NK-92 treated with Interleukin-12 subunit alpha and Interleukin-12 subunit beta, amount 100 ng/mL, for 24 hours (cell line): ENCODE measurements around the gene TTYH2.
A peak's percentile ranks its signal among the peaks of the same experiment; 100 is the strongest.
"Not testable (repeated sequence)": the region's sequence is repeated elsewhere in the genome, so short reads cannot be mapped to it uniquely, and the experiment has no call there.

Source experiments
- DNase-seq: peaks from one replicate; lab custom pipeline; 2025; lab: John Stamatoyannopoulos, UW

The TTYH2 gene

DNA sequence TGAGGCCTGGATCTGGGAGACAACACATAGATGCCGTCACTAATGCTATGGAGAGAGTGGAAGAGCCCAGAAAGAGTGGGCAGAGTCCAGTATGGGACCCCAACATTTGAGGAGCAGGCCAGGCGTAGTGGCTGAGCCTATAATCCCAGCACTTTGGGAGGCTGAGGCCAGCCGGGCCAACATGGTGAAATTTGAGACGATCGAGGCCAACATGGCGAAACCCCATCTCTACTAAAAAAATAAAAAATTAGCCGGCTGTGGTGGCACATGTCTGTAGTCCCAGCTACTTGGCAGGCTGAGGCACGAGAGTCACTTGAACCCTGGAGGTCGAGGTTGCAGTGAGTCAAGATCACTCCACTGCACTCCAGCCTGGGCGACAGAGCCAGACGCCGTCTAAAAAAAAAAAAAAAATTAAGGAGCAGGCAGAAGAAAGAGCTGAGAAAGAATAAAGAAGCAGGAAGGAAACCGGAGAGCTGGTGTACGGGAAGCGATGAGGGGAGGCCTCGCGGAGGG lies 54.7 kb downstream of the TTYH2 start:
- no peak for DNase-seq

DNA sequence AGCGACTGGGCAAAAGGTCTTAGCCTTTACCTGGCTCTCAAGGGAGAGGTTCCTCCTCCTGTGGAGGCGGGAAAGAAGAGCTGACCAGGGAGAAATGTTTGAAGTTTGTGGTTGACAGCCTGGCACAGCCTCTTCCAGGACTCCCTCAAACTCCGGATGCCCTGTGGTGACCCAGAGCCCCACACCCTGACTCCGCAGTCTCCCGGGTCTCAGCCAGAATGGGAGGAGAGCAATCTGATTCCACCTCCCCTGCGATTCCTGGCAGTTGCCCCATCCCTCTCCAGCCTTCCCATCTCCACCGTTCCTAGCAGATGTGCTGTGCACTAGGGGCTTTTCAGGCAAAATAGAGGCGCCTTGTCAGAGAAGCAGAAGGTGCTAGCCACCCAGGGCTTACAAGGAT lies 55.2 kb downstream of the TTYH2 start:
- DNase-seq = no peak

DNA sequence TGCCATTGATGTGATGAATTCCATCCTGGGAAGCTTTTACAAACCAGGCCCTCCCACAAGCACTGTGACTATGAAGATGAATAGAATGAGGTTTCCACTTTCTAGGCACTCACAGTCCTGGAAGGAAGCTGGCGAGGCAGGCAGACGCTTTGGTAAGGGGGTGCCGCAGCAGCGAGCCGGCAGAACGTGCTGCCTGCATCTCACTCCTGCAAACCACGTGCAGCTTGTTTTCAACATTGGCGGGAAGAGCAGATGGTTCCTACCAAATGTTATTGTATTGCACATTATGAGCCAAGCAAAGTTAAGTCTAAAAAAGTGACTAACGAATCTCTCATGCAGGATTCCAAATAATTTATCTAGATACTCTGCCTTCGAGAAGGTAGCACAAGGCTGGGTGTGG lies 57.0 kb downstream of the TTYH2 start:
- DNase-seq = no peak

DNA sequence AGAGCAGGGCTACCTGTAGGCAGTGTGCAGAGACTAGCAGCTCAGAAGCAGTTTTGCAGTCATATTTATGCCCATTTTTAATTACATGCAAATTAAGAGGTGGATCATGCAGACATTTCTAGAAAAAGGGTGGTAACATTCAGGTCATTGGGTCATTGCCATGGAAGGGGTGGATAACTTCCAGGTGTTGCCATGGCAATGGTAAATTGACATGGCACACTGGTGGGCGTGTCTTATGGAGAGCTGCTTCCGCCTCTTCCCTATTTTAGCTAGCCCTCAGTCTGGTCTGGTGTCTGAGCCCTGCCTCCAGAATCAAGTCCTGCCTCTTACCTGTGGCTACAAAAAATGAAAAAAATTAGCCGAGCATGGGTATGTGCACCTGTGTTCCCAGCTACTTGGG lies 57.9 kb downstream of the TTYH2 start:
- DNase-seq = no peak

DNA sequence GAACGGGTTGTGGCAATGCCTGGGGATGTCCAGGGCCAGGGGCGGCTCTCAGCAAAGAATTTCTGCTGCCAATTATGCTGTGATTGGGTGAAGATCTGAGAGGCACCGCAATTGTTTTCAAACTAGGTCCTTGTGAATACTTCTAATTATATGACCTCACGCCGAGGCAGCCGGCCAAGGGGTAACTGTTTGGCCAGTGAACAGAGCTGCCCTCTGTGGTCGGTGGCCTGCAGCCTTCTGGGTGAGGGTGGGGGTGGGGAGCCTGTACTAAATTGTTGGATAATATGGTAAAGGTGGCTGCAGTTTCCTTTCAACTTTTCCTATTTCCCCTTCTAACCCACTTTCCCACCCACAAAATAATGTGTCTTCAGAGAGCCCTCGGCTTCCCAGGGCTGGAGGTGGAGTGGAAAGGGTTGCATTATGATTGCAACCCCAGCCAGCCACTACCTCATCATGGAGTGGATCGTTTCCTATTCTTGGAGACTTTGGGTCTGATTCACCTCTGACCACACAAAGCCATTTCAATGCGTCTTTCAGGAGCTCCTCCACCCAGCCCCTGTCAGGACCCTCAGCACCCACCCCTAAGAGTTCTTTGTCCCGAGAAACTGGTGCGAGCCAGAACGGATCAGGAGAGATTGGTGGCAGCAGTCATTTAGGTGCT lies 58.7 kb downstream of the TTYH2 start:
- DNase-seq = no peak

DNA sequence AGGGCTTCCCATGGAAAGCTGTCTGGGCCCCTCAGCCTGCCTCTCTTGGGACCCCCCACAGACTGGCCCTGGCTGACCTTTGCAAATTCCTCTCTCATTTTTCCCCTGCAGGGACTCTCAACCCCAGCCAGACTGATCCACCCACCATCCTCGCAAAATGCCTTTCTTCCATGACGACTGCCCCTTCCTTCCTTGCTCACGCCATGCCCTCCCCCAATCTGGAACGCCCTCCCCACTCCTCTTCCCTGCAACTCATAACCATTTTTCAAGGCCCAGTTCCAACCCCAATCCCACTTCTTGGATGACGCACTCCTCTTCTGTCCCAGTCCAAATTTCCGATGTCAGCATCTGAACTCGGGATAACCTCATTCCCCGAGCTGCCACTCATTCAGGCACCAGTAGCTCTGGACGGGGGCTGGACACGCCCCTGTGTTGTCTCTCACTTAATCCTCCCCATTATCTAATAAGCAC lies 59.4 kb downstream of the TTYH2 start:
- DNase-seq = no peak

DNA sequence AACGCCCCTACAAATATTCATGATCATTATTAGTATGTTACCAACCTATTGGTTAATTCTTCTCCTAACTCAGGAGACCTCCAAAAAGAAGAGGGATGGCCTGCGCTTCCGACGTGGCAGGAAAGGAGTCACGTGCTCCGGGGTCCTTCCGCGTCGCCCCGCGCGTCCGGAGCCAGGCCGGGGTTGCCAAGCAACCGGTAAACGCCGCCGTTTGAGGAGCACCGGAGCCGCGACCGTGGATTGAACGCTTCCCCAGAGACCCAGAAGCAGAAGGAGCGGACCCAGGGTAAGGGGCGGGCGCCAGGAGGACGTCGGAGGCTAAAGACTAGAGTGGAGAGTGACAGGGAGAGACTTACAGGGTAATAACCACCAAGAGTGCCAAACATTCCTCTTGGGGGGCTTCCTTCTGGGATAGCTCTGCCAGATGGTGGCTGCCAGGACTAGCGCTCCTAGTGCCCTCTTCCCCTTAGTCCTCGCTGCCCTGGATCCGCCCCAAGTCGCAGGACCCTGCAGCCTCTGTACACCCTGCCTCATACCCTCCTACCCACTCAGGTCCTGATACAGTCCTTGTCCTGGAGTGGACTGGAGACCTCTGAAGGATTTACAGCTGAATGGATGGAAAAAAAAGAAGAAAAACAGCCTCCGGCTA lies 60.8 kb downstream of the TTYH2 start, which contains the start of gene DNAI2:
Gene DNAI2 (plus strand): TSS at position 175 of the 649 bp plus-strand sequence. CDS start 7,584 bp downstream, outside the sequence.
- DNase-seq = no peak

DNA sequence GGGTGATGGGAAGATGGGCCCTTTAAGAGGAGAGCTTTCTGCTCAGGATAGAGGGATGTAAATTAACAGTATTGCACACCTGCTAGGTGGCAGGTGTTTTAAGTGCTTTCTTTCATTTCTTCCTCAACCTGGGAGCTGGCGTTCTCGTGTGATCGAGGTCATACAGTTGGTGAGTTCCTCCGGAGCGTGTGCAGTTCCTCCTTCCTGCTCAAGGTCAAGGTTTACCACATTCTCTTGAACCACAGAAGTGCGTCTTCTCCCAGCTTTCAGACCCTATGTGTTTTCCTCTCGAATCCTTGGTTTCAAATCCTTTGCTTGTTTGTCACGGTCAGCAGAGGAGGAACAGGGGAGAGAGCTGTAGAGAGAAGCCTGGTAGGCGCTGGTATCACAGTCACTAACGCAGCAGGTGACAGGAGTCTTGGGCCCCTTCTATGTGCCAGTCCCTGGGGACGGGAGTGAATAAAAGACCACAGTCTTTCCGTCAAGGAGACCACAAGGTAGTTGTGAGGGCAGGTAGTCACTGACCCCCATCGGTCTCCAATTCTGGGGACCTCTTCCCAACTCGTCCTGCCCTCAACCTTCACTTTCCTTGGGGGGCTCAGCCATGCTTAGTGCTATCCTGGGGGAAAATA lies 61.5 kb downstream of the TTYH2 start:
- DNase-seq = no peak

DNA sequence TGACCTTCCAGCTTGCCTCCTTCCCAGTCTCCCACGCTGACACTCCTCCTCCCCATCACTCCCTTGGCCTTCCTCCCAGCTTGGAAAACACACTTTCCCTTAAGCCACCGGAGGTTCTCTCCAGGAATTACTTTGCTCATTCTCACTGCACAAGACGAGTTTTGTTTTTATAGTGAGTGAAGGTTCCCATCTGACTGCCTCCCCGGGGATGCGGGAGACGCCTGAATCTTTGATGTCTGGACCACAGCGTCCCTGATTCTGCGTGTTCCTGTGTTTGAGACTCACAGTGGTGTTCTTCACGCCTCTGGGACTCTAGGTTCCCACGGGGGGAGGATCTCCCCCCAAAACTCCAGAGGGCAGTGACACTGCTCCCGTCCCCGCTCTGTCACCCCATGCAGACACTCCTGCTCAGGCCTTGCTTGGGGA lies 62.7 kb downstream of the TTYH2 start:
- DNase-seq = no peak

DNA sequence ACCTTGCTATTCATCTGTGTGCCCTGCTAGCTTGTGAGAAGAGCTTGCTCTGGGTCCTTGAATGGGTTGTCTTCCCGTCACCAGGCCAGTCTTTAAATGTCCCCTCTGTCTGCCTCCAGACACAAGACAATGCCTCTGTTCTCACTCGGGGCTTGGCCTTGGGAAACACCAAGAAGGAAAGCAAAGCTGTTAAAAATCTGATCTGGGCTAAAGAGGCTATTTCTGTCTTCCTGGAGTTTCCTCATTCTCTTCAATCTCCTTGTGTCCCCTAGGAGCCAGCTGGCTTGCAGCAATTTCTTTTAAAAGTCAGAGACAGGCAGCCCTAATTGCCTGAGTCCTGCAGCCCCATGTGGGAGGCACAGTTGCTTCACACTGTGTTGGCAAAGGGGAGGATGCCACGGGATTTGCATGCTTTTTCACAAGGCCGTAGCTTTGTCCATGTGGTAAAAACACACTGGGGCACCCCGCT lies 63.2 kb downstream of the TTYH2 start:
- DNase-seq = no peak

DNA sequence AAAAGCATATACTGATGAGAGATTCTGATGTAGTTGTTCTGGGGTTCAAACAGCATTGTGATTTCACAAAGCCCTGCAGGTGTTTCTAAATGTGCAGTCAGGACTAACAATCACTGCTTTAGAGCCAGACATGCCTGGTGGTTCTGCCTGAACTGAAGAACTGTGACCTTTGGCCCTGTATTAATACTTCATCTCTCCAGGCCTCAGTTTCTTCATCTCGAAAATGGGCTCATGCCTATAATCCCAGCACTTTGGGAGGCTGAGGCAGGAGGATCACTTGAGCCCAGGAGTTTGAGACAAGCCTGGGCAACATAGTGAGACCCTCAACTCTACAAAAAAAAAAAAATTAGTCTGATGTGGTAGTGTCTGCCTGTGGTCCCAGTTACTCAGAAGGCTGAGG lies 64.6 kb downstream of the TTYH2 start:
- DNase-seq = no peak

DNA sequence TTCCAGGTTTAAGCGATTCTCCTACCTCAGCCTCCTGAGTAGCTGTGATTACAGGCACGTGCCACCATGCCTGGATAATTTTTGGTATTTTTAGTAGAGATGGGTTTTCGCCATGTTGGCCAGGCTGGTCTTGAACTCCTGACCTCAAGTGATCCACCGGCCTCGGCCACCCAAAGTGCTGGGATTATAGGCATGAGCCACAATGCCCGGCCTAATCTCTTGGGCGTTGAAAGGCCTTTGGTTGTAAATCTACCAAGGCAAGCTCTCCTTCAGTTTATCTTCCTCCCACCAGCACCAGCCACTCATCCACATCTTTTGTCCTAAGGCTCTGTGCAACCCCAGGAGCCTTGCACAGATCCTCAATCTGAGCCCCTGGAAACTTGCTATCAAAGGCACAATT lies 66.2 kb downstream of the TTYH2 start:
- DNase-seq = not testable (repeated sequence)

DNA sequence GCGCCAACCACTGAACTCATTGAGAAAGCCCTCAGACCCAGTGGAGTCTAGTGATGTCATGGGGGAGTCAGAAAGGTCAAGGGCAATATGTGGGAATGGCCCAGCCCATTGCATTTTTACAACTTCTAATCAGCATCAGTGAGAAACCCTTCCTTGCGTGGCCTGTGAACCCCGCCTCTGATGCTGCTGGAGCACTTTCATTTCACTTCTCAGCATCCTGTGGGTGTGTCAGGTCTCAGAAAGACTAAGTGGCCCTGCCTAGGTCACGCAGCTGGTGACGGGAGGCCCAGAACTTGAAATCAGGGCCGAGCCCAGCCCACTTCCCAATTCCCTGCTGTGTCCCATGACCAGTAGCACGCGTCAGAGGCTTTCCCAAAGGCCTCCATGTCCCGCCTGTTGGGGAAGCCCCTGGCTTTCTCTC lies 66.7 kb downstream of the TTYH2 start:
- DNase-seq = peak; percentile 12

DNA sequence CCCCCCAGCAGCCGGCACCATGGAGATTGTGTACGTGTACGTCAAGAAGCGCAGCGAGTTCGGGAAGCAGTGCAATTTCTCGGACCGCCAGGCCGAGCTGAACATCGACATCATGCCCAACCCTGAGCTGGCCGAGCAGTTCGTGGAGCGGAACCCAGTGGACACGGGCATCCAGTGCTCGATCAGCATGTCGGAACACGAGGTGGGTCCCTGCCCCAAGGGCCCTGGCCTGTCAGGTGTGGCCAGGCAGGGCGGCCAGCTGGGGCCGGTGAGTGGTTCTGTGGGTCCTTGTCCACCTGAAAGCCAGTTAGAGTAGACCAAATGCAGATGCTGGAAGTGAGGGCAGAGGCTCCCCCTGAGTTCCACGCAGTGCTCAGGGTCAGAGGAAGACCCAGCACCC lies 68.4 kb downstream of the TTYH2 start:
- DNase-seq = no peak

DNA sequence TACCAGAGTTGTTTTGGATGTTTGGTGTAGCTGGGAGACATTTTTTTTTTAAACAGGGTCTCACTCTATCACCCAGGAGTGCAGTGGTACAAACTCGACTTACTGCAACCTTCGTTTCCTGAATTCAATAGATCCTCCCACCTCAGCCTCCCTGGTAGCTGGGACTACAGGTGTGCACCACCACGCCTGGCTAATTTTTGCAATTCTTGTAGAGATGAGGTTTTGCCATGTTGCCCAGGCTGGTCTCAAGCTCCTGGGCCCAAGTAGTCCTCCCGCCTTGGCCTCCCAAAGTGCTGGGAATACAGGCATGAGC lies 68.9 kb downstream of the TTYH2 start:
- DNase-seq = not testable (repeated sequence)

DNA sequence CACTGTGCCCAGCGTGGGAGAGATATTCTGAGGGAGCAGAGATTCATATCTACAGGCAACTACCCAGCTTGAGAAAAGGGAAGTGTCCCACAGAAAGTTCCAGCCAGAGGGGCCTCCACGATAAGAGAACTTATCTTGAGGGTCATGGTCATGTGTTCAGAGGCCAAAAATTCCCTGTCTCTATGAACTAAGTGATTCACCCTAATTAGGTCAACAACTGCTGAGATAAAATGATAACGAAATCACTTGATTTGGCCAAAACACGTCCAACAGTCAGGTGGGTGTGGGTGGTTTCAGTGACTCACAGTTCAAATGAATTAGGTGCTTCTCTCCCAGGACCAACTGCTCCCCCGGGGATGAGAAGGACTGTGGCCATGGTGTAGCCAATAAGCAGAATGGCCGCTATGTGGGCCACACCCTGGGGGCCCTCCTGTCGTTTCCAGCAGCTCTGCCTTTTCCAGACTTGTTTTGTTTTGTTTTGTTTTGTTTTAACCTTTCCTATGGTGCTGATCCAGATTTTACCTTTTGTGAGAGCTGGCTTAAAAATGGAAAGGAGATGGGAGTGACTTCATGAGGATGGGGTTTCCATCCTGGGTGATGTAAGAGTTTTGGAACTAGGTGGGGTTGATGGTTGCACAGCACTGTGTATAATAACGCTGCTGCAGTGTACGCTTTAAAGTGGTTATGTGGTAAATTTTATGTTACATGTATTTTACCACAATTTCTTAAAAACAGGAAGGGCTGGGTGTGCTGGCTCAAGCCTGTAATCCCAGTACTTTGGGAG lies 69.4 kb downstream of the TTYH2 start:
- DNase-seq = peak; percentile 24

DNA sequence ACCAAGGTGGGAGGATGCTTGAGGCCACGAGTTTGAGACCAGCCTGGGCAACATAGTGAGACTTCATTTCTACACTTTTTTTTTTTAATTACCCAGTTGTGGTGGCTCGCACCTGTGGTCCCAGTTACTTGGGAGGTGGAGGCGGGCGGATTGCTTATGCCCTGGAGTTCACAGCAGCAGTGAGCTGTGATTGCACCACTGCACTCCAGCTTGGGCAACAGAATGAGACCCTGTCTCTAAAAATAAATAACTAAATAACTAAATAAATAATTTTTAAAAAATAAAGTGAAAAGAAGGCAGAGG lies 70.0 kb downstream of the TTYH2 start:
- DNase-seq = no peak

DNA sequence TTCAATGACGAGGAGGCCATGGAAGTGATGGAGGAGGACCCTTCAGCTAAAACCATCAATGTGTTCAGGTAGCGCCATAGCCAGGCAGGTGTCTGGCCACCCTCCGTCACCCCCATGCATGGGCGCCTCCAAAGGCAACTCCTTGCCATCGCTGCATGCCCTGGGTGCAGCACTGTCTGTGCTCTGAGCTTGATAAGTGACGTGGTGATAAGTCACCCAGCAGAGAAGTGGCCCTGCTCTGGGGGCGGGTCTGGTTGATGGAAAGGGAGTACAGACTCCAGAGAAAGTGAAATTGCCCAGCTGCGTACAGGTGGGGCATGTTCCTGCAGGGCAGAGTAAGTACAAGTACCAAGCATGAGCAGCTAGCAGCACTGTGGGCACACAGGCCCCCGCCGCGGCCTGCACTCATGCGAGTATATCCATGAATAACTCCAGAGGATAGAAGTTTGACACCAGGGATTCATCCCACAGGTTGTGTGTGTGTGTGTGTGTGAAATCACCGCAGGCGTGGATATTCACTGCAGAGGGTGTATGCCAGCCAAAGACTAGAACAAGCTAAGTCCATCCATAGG lies 73.7 kb downstream of the TTYH2 start:
- no peak for DNase-seq

DNA sequence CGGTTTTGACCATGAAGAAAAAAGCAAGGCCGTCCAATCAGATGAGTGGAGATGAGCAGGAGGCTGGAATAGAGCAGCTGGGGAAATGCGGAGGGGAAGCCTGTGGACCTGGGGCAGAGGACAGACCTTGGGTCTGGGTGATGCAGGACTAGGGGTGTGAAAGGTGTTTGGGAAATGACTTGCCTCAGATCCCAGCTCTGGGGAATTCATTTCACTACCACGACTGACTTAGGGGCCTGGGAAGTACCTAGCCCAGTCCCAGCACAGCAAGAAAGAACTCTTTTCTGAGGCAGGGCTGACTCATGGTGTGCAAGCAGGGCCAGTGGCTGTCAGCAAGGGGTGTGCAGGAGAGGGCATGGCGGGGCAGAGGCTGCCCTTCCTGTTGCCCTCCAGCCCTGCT lies 75.4 kb downstream of the TTYH2 start:
- DNase-seq = no peak

DNA sequence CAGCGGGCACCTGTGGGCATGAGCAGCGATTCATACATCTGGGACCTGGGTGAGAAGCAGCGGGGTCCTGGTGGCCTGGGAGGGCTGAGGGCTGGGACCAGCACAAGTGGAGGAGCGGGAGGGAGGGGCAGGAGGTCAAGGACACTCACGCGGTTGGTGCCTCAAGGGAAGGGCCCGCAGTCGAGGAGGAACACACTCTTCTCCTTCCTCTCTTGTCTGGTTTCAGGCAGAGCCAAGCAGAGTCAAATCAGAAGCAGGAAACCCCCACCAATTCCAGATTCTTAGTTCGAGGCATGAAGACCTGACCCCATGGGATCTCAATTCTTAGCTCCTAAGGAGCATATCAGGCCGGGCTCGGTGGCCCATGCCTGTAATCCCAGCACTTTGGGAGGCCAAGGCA lies 76.3 kb downstream of the TTYH2 start:
- DNase-seq = no peak

DNA sequence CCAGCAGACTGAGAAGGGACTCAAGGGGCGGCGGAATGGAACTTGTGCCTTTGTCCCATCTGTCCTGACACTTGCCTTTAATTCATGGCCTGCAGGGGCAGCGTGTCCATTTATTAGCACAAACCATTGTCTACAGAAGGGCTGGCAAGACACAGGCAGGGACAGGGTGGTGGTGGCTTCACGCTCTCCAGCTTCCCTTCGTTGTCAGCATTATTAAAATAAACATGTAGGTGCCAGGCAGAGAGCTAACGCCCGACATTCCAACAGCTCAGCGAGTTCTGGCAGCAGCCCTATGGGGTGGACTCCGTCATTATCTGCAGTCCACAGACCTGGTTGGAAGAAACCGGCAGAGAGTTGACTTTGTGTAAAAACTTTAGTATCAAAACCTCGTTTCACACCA lies 77.0 kb downstream of the TTYH2 start:
- no peak for DNase-seq

DNA sequence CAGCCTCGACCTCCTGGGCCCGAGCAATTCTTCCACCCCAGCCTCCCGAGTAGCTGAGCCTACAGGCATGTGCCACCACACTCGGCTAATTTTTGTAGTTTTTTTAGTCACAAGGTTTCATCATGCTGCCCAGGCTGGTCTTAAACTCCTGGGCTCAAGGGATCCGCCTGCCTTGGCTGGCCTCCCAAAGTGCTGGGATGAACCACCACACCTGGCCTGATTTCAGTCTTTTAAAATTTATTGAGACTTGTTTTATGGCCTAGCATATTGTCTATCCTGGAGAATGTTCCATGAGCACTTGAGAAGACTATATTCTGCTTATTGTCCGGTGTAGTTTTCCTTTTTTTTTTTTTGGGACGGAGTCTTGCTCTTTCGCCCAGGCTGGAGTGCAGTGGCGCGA lies 79.1 kb downstream of the TTYH2 start:
- no peak for DNase-seq
